Measurements from ENCODE around the gene PRCC.

PRCC gene

GRCh38 chr1:156840186-156840897 is 73.0 kb downstream of the PRCC start:
- DNase-seq (ENCODE audit: low read depth): no peak
- H3K4me3 ChIP-seq (ENCODE audit: low read length): no peak overlapping the region
- no peak for TF ChIP-seq CTCF (conservative IDR thresholded peaks at IDR 0.05; ENCODE audit: low read length)

GRCh38 chr1:156840898-156841279 is 73.6 kb downstream of the PRCC start:
- no peak for DNase-seq (ENCODE audit: low read depth)
- H3K4me3 ChIP-seq (ENCODE audit: low read length): no peak overlapping the region
- TF ChIP-seq CTCF (conservative IDR thresholded peaks at IDR 0.05; ENCODE audit: low read length): no peak

- DNase-seq (ENCODE audit: low read depth): no peak
- H3K4me3 ChIP-seq (ENCODE audit: low read length): no peak overlapping the region
Observed at GRCh38 chr1:156841295-156841855, 74.0 kb downstream of the PRCC start.

GRCh38 chr1:156842618-156843300 is 75.4 kb downstream of the PRCC start:
- no peak overlapping the region for H3K4me3 ChIP-seq (ENCODE audit: low read length)
- TF ChIP-seq CTCF (conservative IDR thresholded peaks at IDR 0.05; ENCODE audit: low read length): no peak

More at GRCh38 chr1:156841295-156841855, 74.0 kb downstream of the PRCC start:
- no peak for TF ChIP-seq CTCF (conservative IDR thresholded peaks at IDR 0.05; ENCODE audit: low read length)

GRCh38 chr1:156844102-156844501 is 76.8 kb downstream of the PRCC start:
- no peak for DNase-seq (ENCODE audit: low read depth)
- H3K4me3 ChIP-seq (ENCODE audit: low read length): no peak overlapping the region
- no peak for TF ChIP-seq CTCF (conservative IDR thresholded peaks at IDR 0.05; ENCODE audit: low read length)

More at GRCh38 chr1:156842618-156843300, 75.4 kb downstream of the PRCC start:
- no peak for DNase-seq (ENCODE audit: low read depth)

GRCh38 chr1:156844638-156845037 is 77.3 kb downstream of the PRCC start:
- no peak overlapping the region for H3K4me3 ChIP-seq (ENCODE audit: low read length)
- no peak for TF ChIP-seq CTCF (conservative IDR thresholded peaks at IDR 0.05; ENCODE audit: low read length)
- no peak for DNase-seq (ENCODE audit: low read depth)
